ENCODE results near the gene CHD2. TPM values are rescaled to one million over a fixed set of nuclear protein-coding genes. Genes with fewer than 3 reads are reported as not detected.
"Not testable (repeated sequence)": the region's sequence is repeated elsewhere in the genome, so short reads cannot be mapped to it uniquely, and the experiment has no call there.

Gene CHD2
- total RNA-seq, 1 donor from 2014 or later, result 65.6 TPM

- TF ChIP-seq CTCF (IDR thresholded peaks at IDR 0.05; ENCODE audit: insufficient read depth, low read length, severe bottlenecking), result no peak
- no peaks in the 10 kb centered on the region for H3K36me3 ChIP-seq (ENCODE audit: control insufficient read depth, insufficient read depth, low read length)
- H3K27me3 ChIP-seq (ENCODE audit: control insufficient read depth, insufficient read depth, low read length), result no peaks in the 10 kb centered on the region
- no peak for FAIRE-seq
- H3K4me3 ChIP-seq (ENCODE audit: low read depth, low read length), result no peak overlapping the region
- no peak for DNase-seq (ENCODE audit: low read depth)
Measured at GRCh38 chr15:93058128-93058527, 158.0 kb downstream of the CHD2 start.

- no peak for DNase-seq (ENCODE audit: low read depth)
- Histone ChIP-seq H3K4me3 (ENCODE audit: low read depth, low read length) (no peak overlapping the region), H3K27me3 (ENCODE audit: control insufficient read depth, insufficient read depth, low read length) (no peaks in the 10 kb centered on the region), H3K36me3 (ENCODE audit: control insufficient read depth, insufficient read depth, low read length) (no peaks in the 10 kb centered on the region)
- no peak for TF ChIP-seq CTCF (IDR thresholded peaks at IDR 0.05; ENCODE audit: insufficient read depth, low read length, severe bottlenecking)
- no peak for FAIRE-seq
Measured at GRCh38 chr15:93058904-93059427, 158.8 kb downstream of the CHD2 start.

- no peak for FAIRE-seq
- no peak for TF ChIP-seq CTCF (IDR thresholded peaks at IDR 0.05; ENCODE audit: insufficient read depth, low read length, severe bottlenecking)
- no peak for DNase-seq (ENCODE audit: low read depth)
- no peak overlapping the region for H3K4me3 ChIP-seq (ENCODE audit: low read depth, low read length)
- no peaks in the 10 kb centered on the region for H3K36me3 ChIP-seq (ENCODE audit: control insufficient read depth, insufficient read depth, low read length)
- H3K27me3 ChIP-seq (ENCODE audit: control insufficient read depth, insufficient read depth, low read length), result no peaks in the 10 kb centered on the region
Measured at GRCh38 chr15:93059442-93059841, 159.3 kb downstream of the CHD2 start.

- no peak for TF ChIP-seq CTCF (IDR thresholded peaks at IDR 0.05; ENCODE audit: insufficient read depth, low read length, severe bottlenecking)
- Histone ChIP-seq H3K36me3 (ENCODE audit: control insufficient read depth, insufficient read depth, low read length) (no peaks in the 10 kb centered on the region), H3K27me3 (ENCODE audit: control insufficient read depth, insufficient read depth, low read length) (no peaks in the 10 kb centered on the region), H3K4me3 (ENCODE audit: low read depth, low read length) (no peak overlapping the region)
- no peak for FAIRE-seq
- DNase-seq (ENCODE audit: low read depth), result no peak
Measured at GRCh38 chr15:93060336-93061248, 160.5 kb downstream of the CHD2 start.

GRCh38 chr15:93062628-93063261 is 162.6 kb downstream of the CHD2 start:
- not testable (repeated sequence) for H3K4me3 ChIP-seq (ENCODE audit: low read depth, low read length); DNase-seq (ENCODE audit: low read depth); H3K36me3 ChIP-seq (ENCODE audit: control insufficient read depth, insufficient read depth, low read length); H3K27me3 ChIP-seq (ENCODE audit: control insufficient read depth, insufficient read depth, low read length)
- peak; percentile 23 for FAIRE-seq

GRCh38 chr15:93063262-93063671 is 163.1 kb downstream of the CHD2 start:
- Histone ChIP-seq H3K36me3 (ENCODE audit: control insufficient read depth, insufficient read depth, low read length) (no peaks in the 10 kb centered on the region), H3K4me3 (ENCODE audit: low read depth, low read length) (no peak overlapping the region), H3K27me3 (ENCODE audit: control insufficient read depth, insufficient read depth, low read length) (no peaks in the 10 kb centered on the region)
- TF ChIP-seq CTCF (IDR thresholded peaks at IDR 0.05; ENCODE audit: insufficient read depth, low read length, severe bottlenecking), result no peak
- DNase-seq (ENCODE audit: low read depth) (peak; percentile 84), FAIRE-seq (peak; percentile 93)
